ENCODE results near the gene CARS1.

Gene CARS1

GRCh38 chr11:2952290-2952689 lies 104.9 kb downstream of the CARS1 start:
- DNase-seq, result peak; percentile 59

- peak; percentile 61 for DNase-seq
Measured at GRCh38 chr11:2951231-2952110, 105.8 kb downstream of the CARS1 start.

Measured in hematopoietic multipotent progenitor cell treated with erythropoietin and hydrocortisone succinate and interleukin-3 and kit ligand, for 4 days (in vitro differentiated cells).